Progenitor cell of endocrine pancreas (in vitro differentiated cells): ENCODE measurements around the gene PC. TPM values are rescaled to one million over a fixed set of nuclear protein-coding genes. Genes with fewer than 3 reads are reported as not detected.

Source experiments
- DNase-seq: peaks from one replicate; pipeline ENCODE4 v3.0.0; 2021; ENCODE audit warnings: low spot score; ENCODE audit not compliant: unreplicated experiment
- H3K27ac Mint-ChIP-seq: 2 replicates; pipeline ENCODE4 v1.8.0; 2021; ENCODE audit warnings: mild to moderate bottlenecking, moderate library complexity, mixed read lengths
- H3K27me3 Mint-ChIP-seq: 2 replicates; pipeline ENCODE4 v1.8.0; 2021; ENCODE audit warnings: mixed read lengths
- H3K36me3 Mint-ChIP-seq: 2 replicates; pipeline ENCODE4 v1.8.0; 2022; ENCODE audit warnings: mixed read lengths; ENCODE audit not compliant: insufficient read depth
- H3K4me1 Mint-ChIP-seq: 2 replicates; pipeline ENCODE4 v1.8.0; 2021; ENCODE audit warnings: low read depth, mixed read lengths
- H3K4me3 Mint-ChIP-seq: 2 replicates; pipeline ENCODE4 v1.8.0; 2021; ENCODE audit warnings: low read depth, mild to moderate bottlenecking, moderate library complexity, mixed read lengths
- H3K9me3 Mint-ChIP-seq: 2 replicates; pipeline ENCODE4 v1.8.0; 2021; ENCODE audit warnings: low read depth, mixed read lengths
- CTCF ChIP-seq: fragments of 200-600 bp; sonication (generic); IDR thresholded peaks from one replicate; pipeline ENCODE4 v1.5.0; 2021; ENCODE audit warnings: antibody characterized with exemption, mild to moderate bottlenecking; ENCODE audit not compliant: unreplicated experiment
- total RNA-seq: library from RNA; stranded (reverse); gene quantifications from 2 replicates; pipeline ENCODE4 v1.2.1, GENCODE V29; 2021

Gene PC
- total RNA-seq, 1 donor from 2014 or later = 25.0 TPM

- H3K4me1 Mint-ChIP-seq = no peaks in the 10 kb centered on the region
- no peak overlapping the region for H3K27ac Mint-ChIP-seq
- no peak for TF ChIP-seq CTCF
- no peaks in the 10 kb centered on the region for H3K36me3 Mint-ChIP-seq
- DNase-seq = no peak
- no peaks in the 10 kb centered on the region for H3K27me3 Mint-ChIP-seq
- H3K9me3 Mint-ChIP-seq = no peaks in the 10 kb centered on the region
- no peak overlapping the region for H3K4me3 Mint-ChIP-seq
These were observed 15.9 kb upstream of the PC start for GRCh38 chr11:66973956-66974580.

GRCh38 chr11:66971488-66971887, 13.3 kb upstream of the PC start:
- H3K4me1 Mint-ChIP-seq = no peaks in the 10 kb centered on the region

GRCh38 chr11:66970807-66971442, 12.7 kb upstream of the PC start:
- Mint-ChIP-seq H3K4me1 (no peaks in the 10 kb centered on the region), H3K27ac (no peak overlapping the region), H3K27me3 (peaks cover 3% of the 10 kb centered on the region), H3K4me3 (no peak overlapping the region), H3K9me3 (no peaks in the 10 kb centered on the region), H3K36me3 (no peaks in the 10 kb centered on the region)
- DNase-seq = no peak
- TF ChIP-seq CTCF = no peak

More at GRCh38 chr11:66971488-66971887, 13.3 kb upstream of the PC start:
- no peak overlapping the region for H3K4me3 Mint-ChIP-seq
- H3K36me3 Mint-ChIP-seq = no peaks in the 10 kb centered on the region
- H3K27ac Mint-ChIP-seq = no peak overlapping the region
- H3K9me3 Mint-ChIP-seq = no peaks in the 10 kb centered on the region
- TF ChIP-seq CTCF = no peak
- no peak for DNase-seq
- no peaks in the 10 kb centered on the region for H3K27me3 Mint-ChIP-seq

GRCh38 chr11:66970371-66970806, 12.2 kb upstream of the PC start:
- Mint-ChIP-seq H3K4me3 (no peak overlapping the region), H3K9me3 (no peaks in the 10 kb centered on the region), H3K36me3 (no peaks in the 10 kb centered on the region), H3K4me1 (no peaks in the 10 kb centered on the region), H3K27me3 (peaks cover 4% of the 10 kb centered on the region), H3K27ac (no peak overlapping the region)
- DNase-seq = no peak
- no peak for TF ChIP-seq CTCF

- DNase-seq = no peak
- Mint-ChIP-seq H3K9me3 (no peaks in the 10 kb centered on the region), H3K4me1 (no peaks in the 10 kb centered on the region), H3K4me3 (no peak overlapping the region), H3K27me3 (peaks cover 4% of the 10 kb centered on the region), H3K36me3 (no peaks in the 10 kb centered on the region), H3K27ac (no peak overlapping the region)
- no peak for TF ChIP-seq CTCF
These were observed 11.5 kb upstream of the PC start for GRCh38 chr11:66969584-66970225.
